H1 (cell line): ENCODE results near the gene TDRD12. TPM values are rescaled to one million over a fixed set of nuclear protein-coding genes. Genes with fewer than 3 reads are reported as not detected.

Experiments used
- CTCF ChIA-PET: fragments of 300-600 bp; sonication (Branson Sonifier 250); formaldehyde crosslinking; loops from one replicate; lab custom pipeline; 2021; ENCODE audit not compliant: partially characterized antibody; lab: Charles Lee
- POLR2A ChIA-PET: fragments of 300-600 bp; sonication (Branson Sonifier 250); formaldehyde crosslinking; loops from one replicate; lab custom pipeline; 2021; ENCODE audit warnings: inconsistent platforms; ENCODE audit not compliant: partially characterized antibody; lab: Charles Lee
- DNase-seq, 2 experiments: peaks; one replicate each; pipeline versions ENCODE4 v3.0.0 to v3.0.0-alpha.2; 2010 to 2022; ENCODE audit warnings: low spot score in 2 of 2, low read depth in 1 of 2, mixed read lengths in 1 of 2
- FAIRE-seq: peaks from 2 replicates; lab custom pipeline; 2011; peaks lifted over from hg19 to GRCh38; lab: Jason Lieb, UNC
- H2AFZ ChIP-seq: 2 replicates; pipeline ENCODE4 v1.8.1; 2012; ENCODE audit warnings: low read length, inconsistent platforms
- H2AK5ac ChIP-seq: 2 replicates; pipeline ENCODE4 v1.6.1; 2013; ENCODE audit warnings: low read depth, low read length
- H2BK120ac ChIP-seq: replicated peaks from 2 replicates; pipeline ENCODE3; 2013; ENCODE audit warnings: low read depth, low read length, inconsistent platforms
- H2BK12ac ChIP-seq: 2 replicates; pipeline ENCODE4 v1.6.1; 2013; ENCODE audit warnings: low read depth, low read length
- H2BK15ac ChIP-seq: 2 replicates; pipeline ENCODE4 v1.6.1; 2013; ENCODE audit warnings: low read length
- H2BK20ac ChIP-seq: 2 replicates; pipeline ENCODE4 v1.6.1; 2013; ENCODE audit warnings: low read length
- H2BK5ac ChIP-seq: 2 replicates; pipeline ENCODE4 v1.6.1; 2013; ENCODE audit warnings: low read depth, low read length
- H3K14ac ChIP-seq: 2 replicates; pipeline ENCODE4 v1.6.1; 2013; ENCODE audit warnings: inconsistent platforms; ENCODE audit not compliant: insufficient read length
- H3K18ac ChIP-seq: 2 replicates; pipeline ENCODE4 v1.6.1; 2013; ENCODE audit warnings: low read length; ENCODE audit errors: extremely low read depth
- H3K23ac ChIP-seq: 2 replicates; pipeline ENCODE4 v1.6.1; 2013; ENCODE audit warnings: inconsistent platforms; ENCODE audit not compliant: insufficient read length
- H3K23me2 ChIP-seq: 2 replicates; pipeline ENCODE4 v1.6.1; 2013; ENCODE audit warnings: low read depth, low read length
- H3K27ac ChIP-seq: 2 replicates; pipeline ENCODE4 v1.6.1; 2011; ENCODE audit warnings: low read depth, low read length, inconsistent platforms
- H3K27me3 ChIP-seq, 4 experiments: replicated peaks in 1 of 4; 1 replicate in 1 of 4; 2 replicates in 3 of 4; pipeline versions ENCODE4 v1.6.1 to v1.8.1; 2011 to 2013; ENCODE audit warnings: low read length in 3 of 4, mild to moderate bottlenecking in 3 of 4, inconsistent platforms in 2 of 4, mixed read lengths in 2 of 4, moderate library complexity in 1 of 4; ENCODE audit not compliant: control insufficient read depth in 3 of 4, insufficient read depth in 3 of 4; ENCODE audit errors: extremely low read depth in 1 of 4
- H3K36me3 ChIP-seq, 4 experiments: 2 replicates each; pipeline versions ENCODE4 v1.6.1 to v1.8.1; 2011 to 2013; ENCODE audit warnings: mild to moderate bottlenecking in 4 of 4, low read length in 3 of 4, moderate library complexity in 2 of 4, control low read depth in 1 of 4, inconsistent platforms in 1 of 4; ENCODE audit not compliant: insufficient read depth in 4 of 4, control insufficient read depth in 2 of 4
- H3K4ac ChIP-seq: replicated peaks from 2 replicates; pipeline ENCODE3; 2013; ENCODE audit warnings: low read length, low read depth, mixed read lengths, inconsistent platforms; ENCODE audit not compliant: insufficient read length
- H3K4me1 ChIP-seq, 4 experiments: replicated peaks in 1 of 4; 1 replicate in 1 of 4; 2 replicates in 3 of 4; pipeline versions ENCODE4 v1.6.1 to v1.8.1; 2011 to 2013; ENCODE audit warnings: low read length in 3 of 4, inconsistent platforms in 2 of 4, mixed read lengths in 1 of 4; ENCODE audit not compliant: insufficient read depth in 4 of 4, control insufficient read depth in 3 of 4
- H3K4me2 ChIP-seq, 2 experiments: 2 replicates each; pipeline versions ENCODE4 v1.6.1 to v1.8.1; 2011 to 2013; ENCODE audit warnings: low read depth in 2 of 2, low read length in 2 of 2, control low read depth in 1 of 2, inconsistent platforms in 1 of 2, mild to moderate bottlenecking in 1 of 2; ENCODE audit not compliant: insufficient read depth in 1 of 2
- H3K4me3 ChIP-seq, 4 experiments: fragments of 200-600, 300-600 bp in 1 of 4; sonication (generic), shearing (Covaris generic), sonication (Bioruptor Twin) in 1 of 4; 2 replicates each; pipeline versions ENCODE4 v1.5.1 to v1.8.1; 2011 to 2016; ENCODE audit warnings: low read length in 4 of 4, low read depth in 3 of 4, control low read depth in 2 of 4, inconsistent platforms in 2 of 4, mild to moderate bottlenecking in 2 of 4, mixed read lengths in 1 of 4, moderate library complexity in 1 of 4; ENCODE audit not compliant: insufficient read depth in 2 of 4; ENCODE audit errors: extremely low read depth in 1 of 4
- H3K56ac ChIP-seq: replicated peaks from 2 replicates; pipeline ENCODE3; 2013; ENCODE audit warnings: low read depth, mild to moderate bottlenecking, mixed read lengths, low read length, inconsistent platforms; ENCODE audit not compliant: insufficient read length
- H3K79me1 ChIP-seq: 2 replicates; pipeline ENCODE4 v1.6.1; 2013; ENCODE audit warnings: low read depth, low read length, control low read depth
- H3K79me2 ChIP-seq, 2 experiments: 2 replicates each; pipeline versions ENCODE4 v1.6.1 to v1.8.1; 2012 to 2013; ENCODE audit warnings: low read length in 2 of 2, mild to moderate bottlenecking in 2 of 2, inconsistent platforms in 1 of 2; ENCODE audit not compliant: insufficient read depth in 2 of 2, control insufficient read depth in 1 of 2
- H3K9ac ChIP-seq, 4 experiments: replicated peaks in 1 of 4; 1 replicate in 1 of 4; 2 replicates in 3 of 4; pipeline versions ENCODE4 v1.6.1 to v1.8.1; 2011 to 2013; ENCODE audit warnings: low read depth in 3 of 4, low read length in 3 of 4, control low read depth in 2 of 4, mild to moderate bottlenecking in 2 of 4, moderate library complexity in 2 of 4, inconsistent platforms in 1 of 4; ENCODE audit errors: extremely low read depth in 1 of 4
- H3K9me3 ChIP-seq, 2 experiments: 2 replicates each; pipeline versions ENCODE4 v1.6.1 to v1.8.1; 2012 to 2013; ENCODE audit warnings: mild to moderate bottlenecking in 2 of 2, moderate library complexity in 2 of 2, control low read depth in 1 of 2, inconsistent platforms in 1 of 2, low read depth in 1 of 2, low read length in 1 of 2, mixed read lengths in 1 of 2; ENCODE audit not compliant: insufficient read depth in 2 of 2
- H4K20me1 ChIP-seq, 2 experiments: replicated peaks in 1 of 2; 2 replicates each; pipeline versions ENCODE3 to v1.8.1; 2011 to 2013; ENCODE audit warnings: inconsistent platforms in 2 of 2, low read length in 2 of 2, mild to moderate bottlenecking in 1 of 2; ENCODE audit not compliant: insufficient read depth in 2 of 2, control insufficient read depth in 1 of 2
- H4K5ac ChIP-seq: 2 replicates; pipeline ENCODE4 v1.6.1; 2013; ENCODE audit warnings: low read length, low read depth, mixed read lengths, inconsistent platforms; ENCODE audit not compliant: insufficient read length
- H4K8ac ChIP-seq: 2 replicates; pipeline ENCODE4 v1.8.0; 2013; ENCODE audit warnings: mild to moderate bottlenecking, moderate library complexity, low read length, inconsistent platforms; ENCODE audit not compliant: insufficient read depth; ENCODE audit errors: extremely low read depth
- H4K91ac ChIP-seq: replicated peaks from 2 replicates; pipeline ENCODE3; 2013; ENCODE audit warnings: low read length, mixed read lengths, inconsistent platforms; ENCODE audit not compliant: insufficient read length
- TEAD4 ChIP-seq: IDR thresholded peaks from 2 replicates; pipeline ENCODE4 v1.6.1; 2012; ENCODE audit warnings: low read depth, low read length, inconsistent platforms, mixed read lengths
- WGBS, 2 experiments: shearing (Covaris generic) in 1 of 2; methylation state at CpG; one replicate each; pipeline versions ENCODE4 v1.1.6 to v1.1.7; 2013 to 2015; ENCODE audit warnings: low lambda C conversion rate in 2 of 2, mixed read lengths in 2 of 2, inconsistent platforms in 1 of 2, low coverage in 1 of 2, missing lambda C conversion rate in 1 of 2; ENCODE audit not compliant: insufficient replicate concordance in 2 of 2, insufficient coverage in 1 of 2, insufficient read length in 1 of 2; ENCODE audit errors: extremely low coverage in 1 of 2, missing lambda C conversion rate in 1 of 2; 5-methylcytosine and 5-hydroxymethylcytosine counted together
- polyA plus RNA-seq, 7 experiments: library from polyadenylated mRNA; depleted of rRNA in 3 of 7; stranded (reverse) in 5 of 7; unstranded in 2 of 7; fragments of >200 nt in 5 of 7; fragments of 200-250 nt in 2 of 7; gene quantifications; 1 replicate in 5 of 7; 2 replicates in 1 of 7; 4 replicates in 1 of 7; pipeline versions ENCODE4 v1.2.1 to v1.2.3, GENCODE V29; 2011 to 2013; ENCODE audit warnings: missing spikeins in 2 of 7, mixed read lengths in 2 of 7
- total RNA-seq: library from RNA; stranded (reverse); fragmentation: NEBNext Ultra II Directional; extraction: Animal tissue kit (Norgen Biotek cat#: 25700); gene quantifications from 2 replicates; pipeline ENCODE4 v1.2.1, GENCODE V29; 2021
- TF ChIP-seq, protein P1 (sequence below): IDR thresholded peaks from 2 replicates; pipeline ENCODE4 v1.6.1; 2011; ENCODE audit warnings: low read depth, mild to moderate bottlenecking, low read length; ENCODE audit not compliant: insufficient read depth

The TDRD12 gene
- total and polyA plus RNA-seq, 2 of the 8 experiments (the other 6 are each of a cell fraction or from before 2014, with no cell fraction given): 0.39 to 0.88 TPM

DNA sequence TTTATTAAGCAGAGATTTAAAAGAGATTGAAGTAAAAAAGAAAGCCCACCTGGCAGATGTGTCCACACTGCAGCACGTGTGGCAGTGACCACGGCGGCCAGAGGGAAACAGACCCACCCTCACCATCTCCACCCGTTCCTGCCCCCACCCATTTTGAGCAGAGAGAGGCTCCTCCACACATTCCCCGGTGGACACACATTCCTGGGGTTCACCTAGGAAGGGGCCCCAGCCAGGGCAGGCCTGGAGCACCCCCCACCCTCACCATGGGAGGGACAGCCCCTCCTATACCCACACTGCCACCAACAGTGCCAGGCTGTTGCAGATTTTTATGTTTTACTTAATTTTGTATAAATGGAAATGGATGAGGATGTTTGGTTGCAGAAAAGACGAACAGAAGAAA lies 95.1 kb downstream of the TDRD12 start:
- Histone ChIP-seq H3K27ac (no peak overlapping the region; the same call in 1 of the 2 replicates), H3K9ac (no peak overlapping the region), H2AK5ac (no peak overlapping the region), H3K4me1 (peaks cover 0 to 16% (median 7%) of the 10 kb centered on the region in 4 experiments; a peak in 5 of 7 replicates), H2AFZ (no peak overlapping the region), H3K36me3 (no peaks in the 10 kb centered on the region), H3K79me2 (no peaks in the 10 kb centered on the region), H2BK5ac (no peak overlapping the region), H3K18ac (no peak overlapping the region), H2BK120ac (peak overlapping the region; percentile 57), H3K56ac (no peak overlapping the region), H2BK20ac (no peak overlapping the region), H3K4ac (no peak overlapping the region), H3K23me2 (no peaks in the 10 kb centered on the region), H2BK12ac (no peak overlapping the region), H3K14ac (no peak overlapping the region), H3K4me2 (no peak overlapping the region), H4K8ac (no peak overlapping the region)
- POLR2A ChIA-PET: no interaction called here
- FAIRE-seq (no peak), DNase-seq (no peak)
- WGBS, 2 experiments: 91% methylated on average over 6 of the region's 6 CpGs; no CpG with 5 or more reads in 1 of the 2 experiments
- TF ChIP-seq, protein P1, sequence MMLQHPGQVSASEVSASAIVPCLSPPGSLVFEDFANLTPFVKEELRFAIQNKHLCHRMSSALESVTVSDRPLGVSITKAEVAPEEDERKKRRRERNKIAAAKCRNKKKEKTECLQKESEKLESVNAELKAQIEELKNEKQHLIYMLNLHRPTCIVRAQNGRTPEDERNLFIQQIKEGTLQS: no peak
- 0 out of 2 replicates have a peak, but pooled peaks have one; percentile 17 for TF ChIP-seq TEAD4
- TF ChIP-seq, all 59 proteins: peak for 1
- H3K79me1 ChIP-seq: no peaks in the 10 kb centered on the region
- no peak overlapping the region; the same call in 1 of the 2 replicates for H2BK15ac ChIP-seq
- H3K9me3 ChIP-seq: no peaks in the 10 kb centered on the region
- CTCF ChIA-PET: no interaction called here
- H3K27me3 ChIP-seq: peaks cover 0 to 4% (median 0%) of the 10 kb centered on the region in 4 experiments; a peak in 1 of 7 replicates
- no peaks in the 10 kb centered on the region for H4K20me1 ChIP-seq
- H4K91ac ChIP-seq: peak overlapping the region; percentile 9
- no peak overlapping the region for H3K4me3 ChIP-seq
- H3K23ac ChIP-seq: no peak overlapping the region
- H4K5ac ChIP-seq: no peak overlapping the region
